Memory B cell (primary cell): ENCODE data around the gene AJM1.
"Not testable (repeated sequence)": the region's sequence is repeated elsewhere in the genome, so short reads cannot be mapped to it uniquely, and the experiment has no call there.

ENCODE experiments used
- ATAC-seq: fragments of 150-1000 bp; cut with Tn5 transposase; 2 replicates; pipeline ENCODE4 v1.10.0; 2021; ENCODE audit warnings: low read depth, mild to moderate bottlenecking, moderate library complexity
- DNase-seq, 2 donors: peaks; one replicate each; pipeline ENCODE4 v3.0.0; 2022; ENCODE audit warnings: low spot score in 2 of 2
- H3K27ac Mint-ChIP-seq: one replicate; pipeline ENCODE4 v1.8.0; 2022; ENCODE audit warnings: mild to moderate bottlenecking, moderate library complexity, mixed read lengths
- H3K27me3 Mint-ChIP-seq: one replicate; pipeline ENCODE4 v1.8.0; 2022; ENCODE audit warnings: mixed read lengths
- H3K36me3 Mint-ChIP-seq: one replicate; pipeline ENCODE4 v1.8.0; 2022; ENCODE audit warnings: mild to moderate bottlenecking, mixed read lengths
- H3K4me1 Mint-ChIP-seq: one replicate; pipeline ENCODE4 v1.8.0; 2022; ENCODE audit warnings: mixed read lengths
- H3K4me3 Mint-ChIP-seq: one replicate; pipeline ENCODE4 v1.8.0; 2022; ENCODE audit warnings: mild to moderate bottlenecking, moderate library complexity, mixed read lengths
- H3K9me3 Mint-ChIP-seq: one replicate; pipeline ENCODE4 v1.8.0; 2022; ENCODE audit warnings: mixed read lengths

AJM1 gene

GRCh38 chr9:136841646-136842379 is 465 bp upstream of the AJM1 start:
- peak overlapping the region; percentile 67 for H3K27ac Mint-ChIP-seq
- H3K4me3 Mint-ChIP-seq, result peak overlapping the region; percentile 93
- H3K36me3 Mint-ChIP-seq, H3K27me3 Mint-ChIP-seq, H3K4me1 Mint-ChIP-seq, DNase-seq, H3K9me3 Mint-ChIP-seq, ATAC-seq: not testable (repeated sequence)

- not testable (repeated sequence) for H3K4me1 Mint-ChIP-seq, DNase-seq, H3K9me3 Mint-ChIP-seq, ATAC-seq, H3K27me3 Mint-ChIP-seq, H3K36me3 Mint-ChIP-seq
- Mint-ChIP-seq H3K4me3 (peak overlapping the region; percentile 32), H3K27ac (peak overlapping the region; percentile 78)
Measured at GRCh38 chr9:136843159-136843800, 1.0 kb downstream of the AJM1 start.

DNA sequence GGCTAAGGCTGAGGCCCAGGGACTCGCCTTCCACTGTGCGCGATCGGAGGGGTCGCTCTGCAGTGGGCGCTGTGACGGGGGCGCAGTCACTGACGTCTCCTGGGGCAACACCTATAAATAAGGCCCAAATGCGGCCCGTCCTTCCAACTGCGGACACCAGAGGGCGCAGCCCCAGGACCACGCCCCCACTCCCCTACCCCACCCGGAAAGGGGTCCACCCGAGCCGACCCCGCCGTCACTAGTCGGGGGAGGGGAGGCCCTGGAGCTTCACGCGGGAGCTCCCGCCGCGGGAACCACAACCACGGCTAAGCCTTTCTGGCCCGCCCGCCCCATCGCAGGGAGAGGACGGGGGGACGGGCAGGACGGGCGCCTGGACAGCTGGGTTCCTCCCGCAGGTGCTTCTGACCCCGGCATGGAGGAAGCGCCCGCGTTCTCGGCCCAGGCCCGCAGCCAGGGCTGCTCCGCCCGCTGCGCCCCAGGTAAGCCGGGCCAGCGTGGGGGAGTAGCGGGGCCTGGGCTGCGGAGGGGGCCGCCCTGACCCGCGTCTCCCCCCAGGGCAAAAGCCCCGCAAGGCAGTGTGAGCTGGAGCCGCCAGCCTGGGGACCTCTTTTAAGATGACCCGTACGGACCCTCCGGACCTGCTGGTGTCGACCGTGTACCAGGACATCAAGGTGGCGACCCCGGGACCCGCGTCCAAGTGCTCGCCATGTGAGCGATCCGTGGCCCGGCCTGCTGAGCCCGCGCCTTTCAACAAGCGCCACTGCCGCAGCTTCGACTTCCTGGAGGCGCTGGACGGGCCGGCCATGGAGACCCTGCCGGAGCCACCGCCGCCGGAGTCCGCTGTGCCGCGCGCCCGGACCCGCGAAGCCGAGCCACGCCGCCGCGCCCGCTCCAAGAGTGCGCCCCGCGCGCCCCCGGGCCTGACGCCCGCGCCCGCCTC is 1.8 kb downstream of the AJM1 start:
- not testable (repeated sequence) for H3K27me3 Mint-ChIP-seq, H3K9me3 Mint-ChIP-seq, H3K4me1 Mint-ChIP-seq, H3K36me3 Mint-ChIP-seq
- H3K27ac Mint-ChIP-seq, result peak overlapping the region; percentile 78
- H3K4me3 Mint-ChIP-seq, result peak overlapping the region; percentile 32
- ATAC-seq (peak; percentile 22), DNase-seq (peak; percentile 72 to 78)

DNA sequence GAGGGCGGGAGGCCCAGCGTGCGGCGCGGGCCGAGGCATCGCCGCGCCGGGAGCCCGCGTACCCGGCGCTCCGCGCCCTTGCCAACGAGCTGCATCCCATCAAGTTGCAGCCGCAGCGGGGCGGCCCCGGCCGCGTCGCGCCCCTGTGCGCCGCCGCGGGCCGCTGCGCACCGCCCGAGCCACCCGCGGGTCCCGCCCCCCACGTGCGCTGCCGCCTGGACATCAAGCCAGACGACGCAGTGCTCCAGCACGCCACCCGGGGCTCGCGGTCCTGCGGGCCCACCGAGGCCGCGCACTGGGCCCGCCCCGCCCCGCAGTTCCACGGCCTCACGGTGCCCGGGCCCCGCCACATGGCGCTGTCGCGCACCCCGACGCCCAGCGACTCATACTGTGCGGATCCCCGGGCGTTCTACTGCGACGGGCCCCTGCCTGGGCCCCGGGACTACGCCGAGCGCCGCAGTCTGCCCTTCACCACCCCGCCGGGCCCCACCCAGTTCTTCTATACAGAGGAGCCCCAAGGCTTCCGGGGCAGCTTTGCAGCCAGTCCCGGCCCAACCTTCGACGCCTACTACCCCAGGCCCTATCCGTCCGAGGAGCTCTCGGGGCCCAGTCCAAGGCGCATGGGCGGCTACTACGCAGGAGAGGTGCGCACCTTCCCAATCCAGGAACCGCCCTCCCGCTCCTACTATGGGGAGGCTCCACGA is 2.6 kb downstream of the AJM1 start:
- H3K27me3 Mint-ChIP-seq, result peaks cover 7% of the 10 kb centered on the region
- no peak for ATAC-seq
- peaks cover 4% of the 10 kb centered on the region for H3K36me3 Mint-ChIP-seq
- no peak overlapping the region for H3K4me3 Mint-ChIP-seq
- DNase-seq, result no peak
- H3K27ac Mint-ChIP-seq, result peak overlapping the region; percentile 50
- H3K9me3 Mint-ChIP-seq, result no peaks in the 10 kb centered on the region
- H3K4me1 Mint-ChIP-seq, result peaks cover 9% of the 10 kb centered on the region

DNA sequence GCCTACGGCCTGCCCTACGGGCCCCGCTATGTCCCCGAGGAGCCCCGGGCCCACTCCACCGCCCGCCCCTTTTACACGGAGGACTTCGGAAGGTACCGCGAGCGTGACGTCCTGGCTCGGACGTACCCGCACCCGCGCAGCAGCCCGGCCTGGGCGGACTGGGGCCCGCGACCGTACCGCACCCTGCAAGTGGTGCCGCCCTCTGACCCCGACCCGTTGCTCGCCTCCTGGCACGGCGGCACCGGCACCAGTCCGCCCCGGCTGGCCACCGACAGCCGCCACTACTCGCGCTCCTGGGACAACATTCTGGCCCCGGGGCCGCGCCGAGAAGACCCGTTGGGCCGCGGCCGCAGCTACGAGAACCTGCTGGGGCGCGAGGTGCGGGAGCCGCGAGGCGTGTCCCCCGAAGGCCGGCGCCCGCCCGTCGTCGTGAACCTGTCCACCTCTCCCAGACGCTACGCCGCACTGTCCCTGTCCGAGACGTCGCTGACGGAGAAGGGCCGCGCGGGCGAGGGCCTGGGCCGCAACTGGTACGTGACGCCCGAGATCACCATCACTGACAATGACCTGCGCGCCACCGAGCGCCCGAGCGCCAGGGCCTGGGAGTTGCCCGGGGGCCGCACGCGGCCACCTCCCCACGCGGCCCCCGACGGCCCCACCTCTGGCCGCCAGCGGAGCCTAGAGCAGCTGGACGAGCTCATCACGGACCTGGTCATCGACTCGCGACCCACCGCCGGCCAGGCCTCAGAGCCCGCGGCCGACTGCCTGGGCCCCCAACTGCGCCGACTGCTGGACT is 3.4 kb downstream of the AJM1 start:
- ATAC-seq (no peak), DNase-seq (no peak)
- Mint-ChIP-seq H3K4me3 (no peak overlapping the region), H3K27me3 (peaks cover 7% of the 10 kb centered on the region), H3K9me3 (no peaks in the 10 kb centered on the region), H3K36me3 (peaks cover 2% of the 10 kb centered on the region), H3K27ac (peak overlapping the region; percentile 50), H3K4me1 (peaks cover 9% of the 10 kb centered on the region)

GRCh38 chr9:136846376-136847087 is 4.3 kb downstream of the AJM1 start:
- Mint-ChIP-seq H3K4me1 (peaks cover 9% of the 10 kb centered on the region), H3K4me3 (no peak overlapping the region), H3K9me3 (no peaks in the 10 kb centered on the region), H3K27ac (peak overlapping the region; percentile 94), H3K36me3 (peaks cover 2% of the 10 kb centered on the region), H3K27me3 (peaks cover 7% of the 10 kb centered on the region)
- no peak for DNase-seq
- no peak for ATAC-seq

- DNase-seq, result no peak
- no peaks in the 10 kb centered on the region for H3K9me3 Mint-ChIP-seq
- H3K4me3 Mint-ChIP-seq, result peak overlapping the region; percentile 87
- peaks cover 7% of the 10 kb centered on the region for H3K27me3 Mint-ChIP-seq
- peaks cover 2% of the 10 kb centered on the region for H3K36me3 Mint-ChIP-seq
- peaks cover 9% of the 10 kb centered on the region for H3K4me1 Mint-ChIP-seq
- no peak for ATAC-seq
- H3K27ac Mint-ChIP-seq, result peak overlapping the region; percentile 94
Measured at GRCh38 chr9:136847088-136847825, 5.0 kb downstream of the AJM1 start.

DNA sequence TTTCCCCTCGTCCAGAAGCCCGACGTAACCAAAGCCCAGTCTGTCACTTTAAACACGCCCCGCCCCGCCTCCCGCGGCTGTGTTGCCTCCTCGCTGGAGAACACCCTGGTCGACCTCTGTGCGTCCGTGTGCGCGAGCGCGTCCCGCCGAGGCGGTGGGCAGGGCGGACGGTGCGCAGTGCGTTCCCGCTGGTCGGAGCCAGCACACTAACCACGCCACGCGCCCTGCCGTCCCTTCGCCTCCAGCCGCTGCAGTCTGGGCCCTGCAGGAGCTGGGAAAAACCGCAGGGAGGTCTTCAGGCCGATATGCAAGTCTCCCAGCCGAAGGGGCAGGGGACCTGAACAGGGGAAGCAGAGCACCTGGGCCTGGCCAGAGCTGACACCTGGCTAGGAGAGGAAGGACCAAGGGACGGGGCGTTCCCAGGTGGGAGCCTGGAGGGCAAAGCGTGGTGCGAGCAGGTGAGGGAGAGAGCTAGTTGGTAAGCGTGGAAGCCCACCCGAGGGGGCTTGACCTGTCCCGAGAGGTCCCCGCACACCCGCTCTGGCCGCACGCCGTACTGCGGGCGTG is 5.6 kb downstream of the AJM1 start:
- DNase-seq, result peak; percentile 52 to 60
- H3K4me1 Mint-ChIP-seq, result peaks cover 9% of the 10 kb centered on the region
- ATAC-seq, result no peak
- peak overlapping the region; percentile 94 for H3K27ac Mint-ChIP-seq
- H3K4me3 Mint-ChIP-seq, result peak overlapping the region; percentile 87
- H3K9me3 Mint-ChIP-seq, result no peaks in the 10 kb centered on the region
- H3K36me3 Mint-ChIP-seq, result peaks cover 2% of the 10 kb centered on the region
- H3K27me3 Mint-ChIP-seq, result peaks cover 7% of the 10 kb centered on the region

DNA sequence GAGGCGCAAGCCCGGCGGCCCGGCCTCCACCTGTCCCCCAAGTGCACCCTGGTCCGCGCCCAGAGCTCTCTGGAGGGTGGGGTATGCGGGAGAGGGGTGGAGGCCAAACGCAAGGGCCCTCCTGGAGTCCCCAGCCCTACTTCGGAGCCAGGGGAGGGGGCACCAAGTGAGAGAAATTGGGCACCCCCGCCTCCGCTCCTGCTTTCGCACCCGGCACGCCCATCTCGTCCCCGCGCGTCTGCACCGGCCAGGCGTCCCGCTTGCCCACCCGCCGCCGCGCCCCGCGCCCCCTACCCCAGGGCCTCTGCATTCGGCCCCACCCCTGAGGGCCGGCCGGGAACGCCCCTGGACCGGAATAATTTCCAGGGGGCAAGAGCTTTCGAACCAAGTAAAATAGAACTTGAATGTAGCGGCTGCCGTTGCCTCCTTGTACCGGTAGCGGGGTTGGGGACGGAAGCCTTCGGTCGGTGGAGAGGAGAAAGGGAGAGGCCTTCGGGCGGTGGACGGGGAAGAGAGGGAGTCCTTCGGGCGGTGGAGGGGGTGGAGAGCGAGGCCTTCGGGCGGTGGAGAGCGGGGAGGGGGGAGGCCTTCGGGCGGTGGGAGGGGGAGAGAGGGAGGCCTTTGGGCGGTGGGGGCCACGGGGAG is 6.2 kb downstream of the AJM1 start:
- DNase-seq (peak in 1 of 2 donors; percentile 54), ATAC-seq (no peak)
- H3K4me3 Mint-ChIP-seq, result peak overlapping the region; percentile 97
- H3K27me3 Mint-ChIP-seq, result peaks cover 7% of the 10 kb centered on the region
- peaks cover 2% of the 10 kb centered on the region for H3K36me3 Mint-ChIP-seq
- H3K27ac Mint-ChIP-seq, result peak overlapping the region; percentile 87
- H3K9me3 Mint-ChIP-seq, result no peaks in the 10 kb centered on the region
- peaks cover 9% of the 10 kb centered on the region for H3K4me1 Mint-ChIP-seq

- DNase-seq, result peak; percentile 96 to 97
- Mint-ChIP-seq H3K27ac (peak within 1 kb of the TSS; percentile 87), H3K36me3 (peaks cover 2% of the 10 kb centered on the region), H3K27me3 (peaks cover 7% of the 10 kb centered on the region), H3K9me3 (no peaks in the 10 kb centered on the region), H3K4me3 (peak within 1 kb of the TSS; percentile 97), H3K4me1 (peaks cover 9% of the 10 kb centered on the region)
- ATAC-seq, result peak; percentile 92
Measured at GRCh38 chr9:136849038-136849959, 7.0 kb downstream of the AJM1 start, which contains the start of gene PHPT1. PHPT1 (plus strand) TSS chr9:136849409; CDS start chr9:136849431, 22 bp downstream.
